ENCODE results near the gene XCR1.
"Not testable (repeated sequence)": the region's sequence is repeated elsewhere in the genome, so short reads cannot be mapped to it uniquely, and the experiment has no call there.

Gene XCR1

GRCh38 chr3:46038071-46038470, 10.8 kb upstream of the XCR1 start:
- FAIRE-seq = not testable (repeated sequence)

GRCh38 chr3:46036191-46036590, 8.9 kb upstream of the XCR1 start:
- no peak for FAIRE-seq

GRCh38 chr3:46031747-46032146, 4.5 kb upstream of the XCR1 start:
- FAIRE-seq = no peak

- FAIRE-seq = no peak
Measured at GRCh38 chr3:46031269-46031668, 4.0 kb upstream of the XCR1 start.

GRCh38 chr3:46030626-46031025, 3.3 kb upstream of the XCR1 start:
- FAIRE-seq = no peak

GRCh38 chr3:46029953-46030543, 2.8 kb upstream of the XCR1 start:
- no peak for FAIRE-seq

- no peak for FAIRE-seq
Measured at GRCh38 chr3:46027736-46028397, 584 bp upstream of the XCR1 start.

GRCh38 chr3:46025139-46025538, 2.1 kb downstream of the XCR1 start:
- FAIRE-seq = no peak

- FAIRE-seq = no peak
Measured at GRCh38 chr3:46024131-46024530, 3.2 kb downstream of the XCR1 start.

- no peak for FAIRE-seq
Measured at GRCh38 chr3:46022909-46023785, 4.1 kb downstream of the XCR1 start.

GRCh38 chr3:46021516-46021915, 5.8 kb downstream of the XCR1 start:
- FAIRE-seq = no peak

- no peak for FAIRE-seq
Measured at GRCh38 chr3:46020766-46021510, 6.3 kb downstream of the XCR1 start.

- FAIRE-seq = no peak
Measured at GRCh38 chr3:46019707-46020106, 7.6 kb downstream of the XCR1 start.

- no peak for FAIRE-seq
Measured at GRCh38 chr3:46017720-46018119, 9.6 kb downstream of the XCR1 start.

- FAIRE-seq = no peak
Measured at GRCh38 chr3:46013316-46014094, 13.8 kb downstream of the XCR1 start.

- no peak for FAIRE-seq
Measured at GRCh38 chr3:46012246-46012645, 15.0 kb downstream of the XCR1 start.

GRCh38 chr3:46010519-46011113, 16.7 kb downstream of the XCR1 start:
- FAIRE-seq = no peak

GRCh38 chr3:46008058-46008457, 19.2 kb downstream of the XCR1 start:
- FAIRE-seq = no peak

GRCh38 chr3:46007280-46007679, 20.0 kb downstream of the XCR1 start:
- FAIRE-seq = no peak

- no peak for FAIRE-seq
Measured at GRCh38 chr3:46006238-46007032, 20.8 kb downstream of the XCR1 start.

GRCh38 chr3:46003706-46004105, 23.6 kb downstream of the XCR1 start:
- FAIRE-seq = not testable (repeated sequence)
